NCI-H2171 treated with DMSO at 0.1 percent for 48 hours (cell line): ENCODE data around the gene COL5A1.
"Not testable (repeated sequence)": the region's sequence is repeated elsewhere in the genome, so short reads cannot be mapped to it uniquely, and the experiment has no call there.

Source experiments
- DNase-seq: peaks from one replicate; lab custom pipeline; 2025; lab: John Stamatoyannopoulos, UW

Gene COL5A1

DNA sequence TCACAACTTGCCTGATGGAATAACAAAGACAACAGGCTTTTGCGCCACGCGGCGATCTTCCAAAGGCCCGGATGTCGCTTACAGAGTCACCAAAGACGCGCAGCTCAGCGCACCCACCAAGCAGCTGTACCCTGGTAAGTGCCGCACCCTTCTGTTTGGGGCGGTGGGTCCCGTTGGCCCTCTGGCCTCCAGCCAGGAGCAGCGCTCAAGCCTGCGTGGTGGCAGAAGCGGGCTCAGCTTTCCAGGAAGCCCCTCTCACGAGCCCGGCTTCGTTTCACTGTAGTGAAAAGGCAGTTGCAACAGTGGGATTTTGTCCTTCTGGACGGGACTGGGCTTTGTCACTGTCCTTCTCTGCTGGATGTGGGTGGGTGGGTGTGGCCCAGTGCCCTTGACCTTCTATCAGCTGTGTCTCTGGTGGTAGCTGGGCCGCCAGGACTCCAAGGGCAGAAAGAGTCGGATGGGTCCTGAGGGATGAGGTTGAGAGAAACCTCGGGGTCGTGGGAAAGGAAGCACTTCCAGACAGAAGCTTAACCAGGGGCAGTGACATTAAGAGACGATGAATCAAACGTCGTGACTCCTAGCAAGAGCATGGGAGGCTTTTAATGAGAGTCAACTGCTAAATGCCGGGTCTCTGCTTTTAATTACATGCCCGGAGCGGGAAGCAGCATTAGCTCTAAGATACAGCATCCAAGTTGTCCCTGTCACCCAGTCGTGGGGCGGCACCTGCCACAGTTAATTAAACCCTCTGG, 49.5 kb downstream of the COL5A1 start:
- DNase-seq, result no peak

DNA sequence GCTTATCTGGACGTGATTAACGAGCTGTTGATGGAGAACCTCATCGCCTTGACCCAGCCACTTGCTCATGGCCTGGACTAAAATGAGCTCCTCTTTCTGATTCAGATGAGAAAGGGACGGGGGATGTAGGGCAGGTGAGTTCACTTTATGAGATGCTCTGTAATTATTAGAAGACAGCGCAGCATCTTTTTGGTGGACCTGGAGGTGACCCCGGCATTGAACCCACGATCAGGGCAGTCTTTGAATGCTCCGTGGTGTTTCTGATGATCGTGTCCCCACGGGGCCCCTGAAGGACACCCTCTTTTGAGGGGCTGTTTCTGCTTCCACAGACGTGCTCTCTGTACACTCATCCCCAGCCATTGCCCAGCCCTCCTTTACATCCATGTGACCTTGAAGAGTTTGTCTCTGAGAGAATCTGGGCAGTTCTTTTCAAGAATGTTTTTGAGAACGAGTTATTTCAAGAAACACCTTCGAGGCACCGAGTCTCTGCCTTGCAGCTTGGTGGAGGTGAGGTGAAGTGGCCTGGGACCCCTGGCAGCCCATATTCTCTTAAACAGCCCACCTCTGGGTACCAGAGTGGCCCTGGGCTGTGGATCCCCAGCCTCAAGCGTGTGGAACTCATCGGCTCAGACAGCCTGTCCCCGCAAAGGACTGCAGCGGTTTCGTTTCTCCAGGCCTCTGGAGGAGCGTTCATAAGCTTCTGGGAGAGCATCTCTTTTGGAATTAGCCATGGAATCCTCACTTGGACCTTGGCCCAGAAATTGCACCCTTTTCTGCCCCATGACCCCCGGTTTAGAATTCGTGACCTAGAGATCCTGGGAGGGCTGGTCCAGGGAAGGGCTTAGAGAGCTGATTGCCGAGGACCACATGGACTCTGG, 50.3 kb downstream of the COL5A1 start:
- DNase-seq, result no peak

DNA sequence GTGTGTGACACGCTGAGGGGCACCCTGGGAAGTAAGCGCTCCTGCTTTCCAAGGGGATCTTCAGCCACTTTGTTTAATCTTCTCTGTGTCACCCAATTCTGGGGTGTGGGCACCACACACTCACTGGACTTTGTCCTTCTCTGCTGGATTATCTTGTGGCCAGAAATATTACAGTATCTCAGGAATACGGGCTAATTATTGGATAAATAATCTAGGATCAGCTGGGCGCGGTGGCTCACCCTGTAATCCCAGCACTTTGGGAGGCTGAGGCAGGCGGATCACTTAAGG, 50.9 kb downstream of the COL5A1 start:
- no peak for DNase-seq

DNA sequence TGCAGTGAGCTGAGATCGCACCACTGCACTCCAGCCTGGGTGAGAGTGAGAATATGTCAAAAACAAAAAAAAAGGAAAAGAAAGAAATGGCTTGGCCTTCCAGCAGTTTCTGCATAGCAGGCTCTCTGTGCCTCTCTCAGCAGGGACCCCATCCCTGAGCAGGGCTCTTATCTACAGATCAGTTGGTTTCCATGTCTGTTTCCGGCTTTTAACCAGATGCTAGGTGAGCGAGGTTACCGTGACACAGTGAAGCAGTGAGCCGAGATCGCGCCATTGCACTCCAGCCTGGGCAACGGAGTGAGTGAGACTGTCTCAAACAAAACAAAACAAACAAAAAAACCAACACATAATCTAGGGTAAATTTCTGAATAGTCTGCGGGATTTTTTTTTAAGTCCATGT, 51.4 kb downstream of the COL5A1 start:
- DNase-seq, result peak; percentile 86

DNA sequence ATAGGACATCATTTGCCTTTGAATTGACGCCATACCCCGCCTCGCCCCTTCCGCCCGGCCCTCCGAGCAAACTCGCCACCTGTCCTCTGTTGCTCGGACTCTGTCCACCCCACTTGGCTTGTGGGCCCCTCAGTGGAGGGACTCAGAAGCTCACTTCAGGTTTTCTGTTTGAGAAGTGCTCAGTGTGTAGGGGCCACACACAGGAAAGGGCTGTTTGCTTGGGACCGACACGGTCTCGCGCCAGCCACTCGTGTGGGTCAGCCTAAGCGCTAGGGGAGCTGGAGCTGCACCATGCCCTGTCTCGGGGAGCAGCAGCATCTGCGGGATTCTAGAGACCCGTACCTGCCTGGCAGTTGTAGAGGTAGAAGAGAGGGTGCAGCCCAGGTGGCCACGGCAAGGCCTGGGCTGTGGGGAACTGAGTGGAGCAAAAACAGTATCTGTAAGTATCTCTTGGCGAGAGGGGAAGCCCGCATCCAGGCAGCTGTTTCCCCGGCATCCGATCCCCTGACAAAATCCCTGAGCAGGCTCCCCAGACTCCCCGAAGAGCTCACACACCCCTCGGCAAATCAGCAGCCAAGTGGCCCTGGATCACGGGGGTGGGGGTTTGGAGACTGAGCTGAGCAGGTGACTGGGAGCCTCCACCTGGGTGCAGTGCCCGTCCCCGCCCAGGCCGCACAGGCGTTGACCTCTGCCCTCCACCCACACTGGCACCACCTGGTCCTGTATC, 52.2 kb downstream of the COL5A1 start:
- peak; percentile 74 for DNase-seq

DNA sequence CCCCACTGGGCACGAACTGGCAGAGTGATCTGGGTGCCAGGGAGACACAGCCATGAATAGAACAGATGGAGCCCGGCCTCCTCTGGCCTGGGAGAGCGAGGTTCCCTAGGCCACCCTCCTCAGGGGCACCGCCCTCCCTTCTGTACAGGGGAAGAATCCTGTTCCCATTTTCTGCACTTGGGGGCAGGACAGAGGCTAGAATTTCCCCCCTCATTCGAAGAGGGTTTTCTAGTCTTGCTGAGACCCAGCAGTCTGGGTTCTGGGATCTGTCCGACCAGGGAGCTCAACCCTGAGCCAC, 52.7 kb downstream of the COL5A1 start:
- peak; percentile 74 for DNase-seq

DNA sequence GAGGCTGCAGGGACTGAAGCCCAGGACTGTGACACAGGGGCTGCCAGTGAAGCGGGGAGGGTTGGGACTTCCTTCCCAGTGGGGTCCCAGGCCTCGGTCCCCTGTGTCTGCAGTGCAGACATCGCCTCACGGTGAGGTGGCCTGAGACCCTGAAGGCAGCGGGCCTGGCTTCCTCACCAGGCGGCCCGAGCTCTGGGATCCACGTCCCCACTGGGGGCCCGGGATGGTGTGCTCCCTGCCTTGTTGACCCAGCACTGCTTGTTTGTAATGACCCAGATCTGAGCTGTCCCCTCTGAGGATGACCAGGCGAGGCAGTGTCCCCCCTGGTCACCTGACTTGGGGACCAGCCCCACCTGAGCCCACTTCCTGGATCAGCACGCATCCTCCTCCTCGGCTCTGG, 53.1 kb downstream of the COL5A1 start:
- DNase-seq, result no peak

DNA sequence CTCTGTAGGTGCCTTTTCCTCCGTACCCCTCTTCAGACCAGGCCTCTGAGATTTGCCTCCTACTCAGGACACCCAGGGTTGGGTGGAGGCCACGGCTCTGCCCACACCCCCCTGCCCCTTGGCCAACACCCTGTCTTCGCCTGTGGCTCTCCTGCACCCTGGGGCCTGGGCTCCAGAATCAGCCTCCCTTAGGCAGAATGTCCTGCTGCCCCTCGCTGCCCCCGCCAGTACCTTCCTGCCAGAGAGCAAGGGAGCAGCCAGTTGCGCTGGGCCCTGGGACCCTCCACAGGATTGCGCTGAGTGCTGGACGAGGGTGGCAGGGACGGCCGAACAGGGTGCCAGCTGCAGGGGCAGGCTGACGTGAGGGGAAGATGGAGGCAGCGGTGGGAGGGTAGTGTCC, 53.5 kb downstream of the COL5A1 start:
- DNase-seq, result no peak

DNA sequence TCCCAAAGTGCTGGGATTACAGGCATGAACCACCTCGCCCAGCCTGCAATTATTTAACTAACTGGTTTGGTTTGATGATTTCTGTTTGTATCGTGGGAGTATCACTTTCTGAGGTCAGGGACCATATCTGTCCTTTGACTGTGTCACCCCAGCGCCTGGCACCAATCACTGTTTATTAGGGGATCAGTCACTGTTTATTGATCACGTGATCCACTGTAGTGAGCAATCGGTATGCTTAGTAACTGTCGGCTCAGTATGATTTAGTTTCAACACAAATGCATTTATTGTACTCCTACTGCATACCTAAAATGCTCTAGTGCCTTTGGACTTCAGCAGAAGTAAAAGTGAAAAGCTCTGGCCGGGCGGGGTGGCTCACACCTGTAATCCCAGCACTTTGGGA, 54.8 kb downstream of the COL5A1 start:
- no peak for DNase-seq

DNA sequence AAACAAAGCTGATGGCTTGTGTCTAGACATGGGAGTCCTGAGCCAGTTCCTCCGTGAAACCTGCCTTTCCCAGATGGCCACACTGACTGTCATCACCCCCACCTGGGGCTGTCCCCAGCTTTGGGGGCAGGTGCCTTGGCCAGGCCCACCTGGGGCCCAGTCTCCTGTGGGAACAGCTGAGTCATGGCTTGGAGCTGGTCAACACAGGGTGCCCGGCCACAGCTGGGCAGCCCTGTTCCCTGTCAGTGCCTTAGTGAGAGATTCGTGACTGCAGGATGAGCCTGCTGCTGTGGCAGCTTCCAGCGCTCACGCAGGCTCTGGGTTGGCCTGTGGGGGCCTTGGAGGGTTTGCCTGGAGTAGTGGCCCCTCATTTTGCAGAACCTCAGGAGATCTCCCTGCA, 56.5 kb downstream of the COL5A1 start:
- DNase-seq, result no peak

DNA sequence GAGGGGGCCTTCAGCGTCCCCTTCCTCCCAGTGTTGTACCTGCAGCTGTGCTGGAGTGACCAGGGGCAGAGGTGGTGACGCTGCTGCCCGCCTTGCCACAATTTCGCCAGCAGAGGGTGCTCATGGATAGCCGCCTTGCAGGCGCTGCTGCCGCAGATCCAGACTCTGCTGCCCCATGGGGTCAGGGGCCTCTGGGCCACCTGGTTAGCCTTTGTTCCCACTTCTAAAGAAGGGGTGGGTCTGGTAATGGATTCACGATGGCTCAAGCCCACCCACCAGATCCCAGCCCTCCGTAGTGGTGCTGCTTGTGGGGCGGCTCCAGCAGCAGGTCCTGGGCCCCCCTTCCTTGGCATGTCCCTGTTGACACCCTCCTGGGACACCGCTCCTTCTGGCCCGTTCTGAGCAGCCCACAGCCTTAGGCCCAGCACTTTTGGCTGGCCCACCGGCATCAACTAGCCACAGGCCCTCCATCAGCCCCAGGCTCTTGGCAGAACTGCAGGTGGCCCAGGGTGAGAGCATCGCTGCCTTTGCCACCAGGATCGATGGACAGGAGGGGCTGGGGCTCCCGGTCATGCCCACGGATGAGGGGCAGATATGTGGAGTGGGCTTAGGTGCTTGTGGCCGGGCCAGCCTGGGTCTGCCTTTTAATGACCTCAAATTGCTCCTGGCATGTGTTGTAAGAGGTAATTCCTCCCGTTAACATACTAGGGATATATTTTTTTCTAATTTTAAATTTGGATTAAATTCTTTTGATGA, 57.2 kb downstream of the COL5A1 start:
- peak; percentile 69 for DNase-seq

DNA sequence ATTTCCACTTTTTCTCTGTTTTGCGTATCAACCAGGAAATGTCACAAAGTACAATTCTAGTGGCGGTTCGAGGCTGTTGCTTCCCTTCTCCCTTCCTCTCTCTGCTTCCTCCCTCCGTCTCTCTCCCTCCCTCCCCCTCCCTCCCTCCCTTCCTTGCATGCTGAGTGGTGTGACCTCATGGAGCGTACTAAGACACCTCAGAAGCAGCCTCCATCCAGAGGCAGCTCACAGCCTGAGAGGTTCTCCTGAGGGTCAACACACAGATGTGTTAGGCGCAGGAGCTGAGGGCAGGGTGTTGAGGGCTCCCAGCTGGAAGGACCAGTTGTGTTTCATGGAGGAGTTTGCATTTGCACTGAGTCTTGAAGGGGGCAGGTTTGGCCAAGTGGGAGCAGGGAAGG, 57.7 kb downstream of the COL5A1 start:
- DNase-seq, result no peak

DNA sequence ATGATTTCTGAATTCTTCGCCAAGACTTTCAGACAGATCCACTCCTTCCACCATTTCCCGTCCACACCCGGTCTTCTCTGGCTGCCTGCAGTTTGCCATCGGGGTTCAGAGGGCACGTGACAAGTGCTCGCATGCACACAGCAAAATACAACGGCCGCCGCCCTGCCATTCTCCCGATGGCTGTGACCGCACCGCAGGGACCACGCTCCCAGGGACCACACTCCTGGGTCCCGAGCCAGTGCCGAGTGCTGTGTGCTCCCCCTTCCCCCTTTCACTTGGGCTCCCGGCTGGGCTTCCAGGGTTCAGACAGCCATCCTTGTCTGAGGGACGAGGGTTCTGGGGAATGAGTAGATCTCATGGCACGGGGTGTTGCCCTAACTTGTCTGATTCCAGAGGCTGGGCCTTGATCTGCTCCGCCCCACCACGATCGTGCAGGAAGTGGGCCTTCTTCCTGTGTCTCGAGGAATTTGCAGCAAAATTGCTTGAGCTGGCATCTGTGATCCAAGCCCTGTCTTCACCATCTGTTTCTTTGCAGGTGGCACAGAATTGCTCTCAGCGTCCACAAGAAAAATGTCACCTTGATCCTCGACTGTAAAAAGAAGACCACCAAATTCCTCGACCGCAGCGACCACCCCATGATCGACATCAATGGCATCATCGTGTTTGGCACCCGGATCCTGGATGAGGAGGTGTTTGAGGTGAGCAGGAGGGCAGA, 59.2 kb downstream of the COL5A1 start:
- no peak for DNase-seq

DNA sequence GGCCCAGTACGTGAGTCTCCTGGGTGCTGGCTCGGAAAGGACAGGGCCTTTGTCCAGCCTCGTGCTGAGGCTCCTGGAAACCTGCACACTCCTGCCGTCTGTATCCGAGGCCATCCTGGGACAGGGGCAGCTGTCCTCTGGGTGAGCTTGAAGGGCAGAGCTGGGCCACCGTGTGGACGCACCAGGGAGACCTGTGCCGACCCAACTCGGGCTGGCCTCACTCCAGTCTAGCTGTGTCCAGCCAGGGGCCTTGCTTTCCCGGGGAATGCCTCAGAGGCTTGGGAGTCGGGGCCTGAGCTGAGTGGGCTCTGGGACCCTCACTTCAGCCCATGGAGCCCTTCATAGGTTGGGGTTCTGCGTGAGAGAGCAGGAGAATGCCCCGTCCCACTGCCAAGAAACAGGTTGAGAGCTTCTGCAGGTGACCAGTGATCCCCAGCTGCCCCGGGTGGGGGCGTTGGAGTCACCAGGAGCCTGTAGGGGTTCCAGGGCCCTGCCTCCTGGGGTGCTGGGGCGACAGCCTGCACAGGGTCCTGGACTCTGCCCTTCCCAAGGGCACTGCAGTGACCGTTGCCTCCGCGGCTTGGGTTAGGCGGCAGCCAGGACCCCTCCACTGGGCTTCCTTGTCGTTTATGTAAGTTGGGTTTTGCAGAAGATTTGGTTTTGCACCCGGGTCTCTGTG, 60.1 kb downstream of the COL5A1 start:
- no peak for DNase-seq

DNA sequence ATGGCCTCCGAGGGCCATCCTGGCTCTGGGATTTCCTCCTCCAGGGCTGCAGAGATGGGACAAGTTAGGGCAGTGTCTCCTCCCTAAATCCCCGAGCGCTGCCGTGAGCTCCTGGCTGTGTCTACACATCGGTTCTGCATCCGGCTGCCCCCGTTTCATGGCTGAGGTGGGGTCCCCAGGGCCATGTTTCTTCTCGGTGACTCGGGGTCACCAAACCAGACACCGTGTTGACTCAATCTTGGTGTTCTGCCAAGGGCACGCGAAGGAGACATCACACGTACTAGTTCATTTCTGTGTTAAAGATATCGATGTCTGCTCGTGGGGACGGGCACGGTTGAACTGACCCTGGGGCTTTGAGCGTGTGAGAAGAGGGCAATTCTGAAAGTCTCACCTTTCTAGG, 60.7 kb downstream of the COL5A1 start:
- no peak for DNase-seq

DNA sequence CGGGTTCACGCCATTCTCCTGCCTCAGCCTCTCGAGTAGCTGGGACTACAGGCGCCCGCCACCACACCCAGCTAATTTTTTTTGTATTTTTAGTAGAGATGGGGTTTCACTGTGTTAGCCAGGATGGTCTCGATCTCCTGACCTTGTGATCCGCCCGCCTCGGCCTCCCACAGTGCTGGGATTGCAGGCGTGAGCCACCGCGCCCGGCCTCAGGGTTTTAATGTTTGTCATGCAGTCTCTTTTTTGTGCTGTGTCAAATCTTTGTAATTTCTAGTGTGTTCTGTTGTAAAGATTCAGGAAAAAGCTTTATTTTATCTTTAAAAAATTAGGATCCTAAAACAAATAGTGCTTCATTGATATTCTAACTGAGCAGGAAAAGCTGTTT, 62.1 kb downstream of the COL5A1 start:
- DNase-seq, result not testable (repeated sequence)

DNA sequence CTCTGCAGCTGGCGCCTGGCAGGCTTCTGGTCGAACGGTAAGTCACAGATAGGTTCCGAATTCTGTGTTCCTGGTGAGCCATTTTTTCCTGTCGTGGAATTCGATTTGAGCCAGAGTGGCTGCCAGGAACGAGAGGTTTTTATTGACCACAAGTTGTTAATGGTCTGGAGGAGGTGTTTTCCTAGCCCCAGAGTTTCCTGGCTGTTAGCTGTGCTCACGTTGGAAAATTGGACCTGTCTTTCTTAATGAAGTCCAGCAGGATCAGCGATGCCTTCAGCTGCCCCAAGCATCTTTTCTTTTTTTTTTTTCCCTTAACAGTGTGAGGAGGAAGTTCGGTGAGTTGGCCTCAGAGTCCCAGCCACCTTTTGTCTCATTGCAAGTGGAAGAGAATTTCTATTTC, 62.9 kb downstream of the COL5A1 start:
- no peak for DNase-seq

DNA sequence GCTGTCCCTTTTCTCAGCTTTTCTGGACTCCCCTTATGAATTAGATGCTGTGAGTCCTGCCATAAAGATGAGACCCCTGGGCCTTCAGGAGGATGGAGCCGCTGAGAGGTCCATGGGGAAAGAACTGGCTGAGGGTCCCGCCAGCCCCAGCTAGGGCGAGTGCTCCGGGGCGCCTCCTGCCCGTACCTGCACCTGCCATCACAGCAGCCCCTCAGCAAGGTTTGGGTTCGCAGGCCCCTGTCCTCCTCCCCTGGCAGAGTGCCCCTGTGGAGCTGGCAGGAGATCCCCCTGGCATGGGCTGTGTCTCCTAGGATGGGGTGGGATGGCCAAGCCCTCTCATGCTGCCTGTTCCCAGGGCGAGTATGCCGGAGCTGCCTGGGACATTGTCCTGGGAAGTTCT, 64.2 kb downstream of the COL5A1 start:
- no peak for DNase-seq

DNA sequence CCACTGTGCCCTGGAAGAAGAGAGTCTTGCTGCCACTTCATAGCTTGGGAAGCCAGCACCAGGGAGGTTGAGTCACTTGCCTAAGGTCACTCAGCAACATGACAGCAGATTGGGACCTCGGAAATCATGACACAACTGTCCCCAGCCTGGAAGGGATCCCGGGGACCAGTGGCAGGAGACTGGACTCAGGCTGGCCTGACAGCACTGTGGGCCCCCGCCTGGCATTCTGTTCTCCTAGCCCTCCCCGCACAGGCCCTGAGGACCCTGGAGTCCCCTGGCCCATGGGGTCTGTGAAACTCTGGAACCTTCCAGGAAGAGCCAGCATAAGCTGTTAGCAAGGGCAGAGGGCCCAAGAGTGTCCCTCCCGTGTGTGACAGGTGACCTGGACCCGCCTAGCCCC, 64.9 kb downstream of the COL5A1 start:
- DNase-seq, result no peak

DNA sequence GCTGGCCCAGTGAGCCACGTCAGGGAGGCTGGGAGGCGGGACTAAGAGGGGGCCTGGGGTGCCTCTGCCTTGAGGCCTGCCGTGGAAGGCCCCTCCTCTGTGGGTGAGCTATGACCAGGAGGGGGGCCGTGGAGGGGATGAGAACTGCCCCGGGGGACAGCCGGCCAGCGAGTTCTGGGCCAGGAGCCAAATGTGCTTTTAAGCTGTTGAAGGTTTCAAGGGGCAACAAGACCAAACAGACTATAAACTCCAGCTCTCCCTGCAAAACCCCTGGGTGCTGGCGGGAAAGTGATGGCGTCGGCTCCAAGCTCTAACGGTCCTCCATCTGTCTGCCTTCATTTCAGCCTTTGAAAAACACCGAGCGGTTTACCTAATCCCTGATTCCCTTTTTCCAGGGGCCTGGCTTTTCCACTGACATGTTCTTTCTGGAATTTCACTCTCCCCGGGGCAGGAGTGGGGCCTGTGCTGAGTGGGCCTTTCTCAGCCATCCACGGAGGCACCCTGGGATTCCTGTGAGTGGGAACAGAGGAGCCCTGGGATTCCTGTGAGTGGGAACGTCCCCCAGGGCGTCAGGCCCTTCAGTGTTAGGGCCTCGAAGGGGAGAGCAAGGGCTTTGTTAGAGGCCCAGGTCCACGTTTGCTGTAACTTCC, 65.6 kb downstream of the COL5A1 start:
- peak; percentile 97 for DNase-seq
